Left hindlimb (tissue), 1 donor: ENCODE results near the gene RNF141.

Experiments used
- DNase-seq: peaks from one replicate; pipeline ENCODE4 v3.0.0-alpha.2; 2018

RNF141 gene

GRCh38 chr11:10496296-10496936 is 44.6 kb downstream of the RNF141 start:
- no peak for DNase-seq

GRCh38 chr11:10495464-10495786 is 45.6 kb downstream of the RNF141 start:
- DNase-seq = no peak

GRCh38 chr11:10494636-10495463 is 46.1 kb downstream of the RNF141 start:
- no peak for DNase-seq

GRCh38 chr11:10493041-10493663 is 47.8 kb downstream of the RNF141 start:
- peak; percentile 18 for DNase-seq

GRCh38 chr11:10492084-10492483 is 48.9 kb downstream of the RNF141 start:
- no peak for DNase-seq

- DNase-seq = peak; percentile 74
Measured at GRCh38 chr11:10490398-10491241, 50.4 kb downstream of the RNF141 start.

- DNase-seq = no peak
Measured at GRCh38 chr11:10490032-10490397, 51.0 kb downstream of the RNF141 start.

GRCh38 chr11:10488934-10489691 is 51.9 kb downstream of the RNF141 start:
- no peak for DNase-seq

- DNase-seq = no peak
Measured at GRCh38 chr11:10488121-10488933, 52.7 kb downstream of the RNF141 start.

- no peak for DNase-seq
Measured at GRCh38 chr11:10487002-10487647, 53.9 kb downstream of the RNF141 start.

- no peak for DNase-seq
Measured at GRCh38 chr11:10486161-10486840, 54.7 kb downstream of the RNF141 start.

- DNase-seq = no peak
Measured at GRCh38 chr11:10485646-10486045, 55.3 kb downstream of the RNF141 start.

- no peak for DNase-seq
Measured at GRCh38 chr11:10484461-10485180, 56.4 kb downstream of the RNF141 start.

GRCh38 chr11:10483584-10483983 is 57.4 kb downstream of the RNF141 start:
- DNase-seq = no peak

GRCh38 chr11:10483174-10483573 is 57.8 kb downstream of the RNF141 start:
- no peak for DNase-seq

- DNase-seq = no peak
Measured at GRCh38 chr11:10481560-10482349, 59.2 kb downstream of the RNF141 start.

- no peak for DNase-seq
Measured at GRCh38 chr11:10480760-10481159, 60.2 kb downstream of the RNF141 start.

- DNase-seq = no peak
Measured at GRCh38 chr11:10480026-10480425, 61.0 kb downstream of the RNF141 start.
